GM13976 (cell line): Measurements from ENCODE around the gene ELMO1.

Experiments
- DNase-seq: peaks from one replicate; pipeline ENCODE4 v3.0.0; 2012; ENCODE audit warnings: low spot score
- in situ Hi-C: fragments of 300-500 bp; cut with MboI; formaldehyde crosslinking; loops from one replicate; pipeline ENCODE4 v1.12.0; 2022; ENCODE audit warnings: low sequenced_read_pairs, mixed read lengths, inconsistent platforms; ENCODE audit not compliant: unreplicated experiment
- TF ChIP-seq, protein P1 (sequence below): IDR thresholded peaks from 2 replicates; pipeline ENCODE4 v1.5.1; 2012; ENCODE audit warnings: borderline replicate concordance, mild to moderate bottlenecking; ENCODE audit not compliant: insufficient read depth; ENCODE audit errors: extremely low read depth, missing control alignments, control extremely low read depth

ELMO1 gene

GRCh38 chr7:37320848-37321468 lies 127.7 kb downstream of the ELMO1 start:
- no peak for DNase-seq
- TF ChIP-seq, protein P1, sequence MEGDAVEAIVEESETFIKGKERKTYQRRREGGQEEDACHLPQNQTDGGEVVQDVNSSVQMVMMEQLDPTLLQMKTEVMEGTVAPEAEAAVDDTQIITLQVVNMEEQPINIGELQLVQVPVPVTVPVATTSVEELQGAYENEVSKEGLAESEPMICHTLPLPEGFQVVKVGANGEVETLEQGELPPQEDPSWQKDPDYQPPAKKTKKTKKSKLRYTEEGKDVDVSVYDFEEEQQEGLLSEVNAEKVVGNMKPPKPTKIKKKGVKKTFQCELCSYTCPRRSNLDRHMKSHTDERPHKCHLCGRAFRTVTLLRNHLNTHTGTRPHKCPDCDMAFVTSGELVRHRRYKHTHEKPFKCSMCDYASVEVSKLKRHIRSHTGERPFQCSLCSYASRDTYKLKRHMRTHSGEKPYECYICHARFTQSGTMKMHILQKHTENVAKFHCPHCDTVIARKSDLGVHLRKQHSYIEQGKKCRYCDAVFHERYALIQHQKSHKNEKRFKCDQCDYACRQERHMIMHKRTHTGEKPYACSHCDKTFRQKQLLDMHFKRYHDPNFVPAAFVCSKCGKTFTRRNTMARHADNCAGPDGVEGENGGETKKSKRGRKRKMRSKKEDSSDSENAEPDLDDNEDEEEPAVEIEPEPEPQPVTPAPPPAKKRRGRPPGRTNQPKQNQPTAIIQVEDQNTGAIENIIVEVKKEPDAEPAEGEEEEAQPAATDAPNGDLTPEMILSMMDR, result no peak
- in situ Hi-C loops, result no loop called here

GRCh38 chr7:37320140-37320847 lies 128.4 kb downstream of the ELMO1 start:
- no peak for DNase-seq
- TF ChIP-seq, protein P1, result no peak
- in situ Hi-C loops, result no loop called here

- in situ Hi-C loops, result no loop called here
- TF ChIP-seq, protein P1, result no peak
- DNase-seq, result peak; percentile 42
Observed at GRCh38 chr7:37318541-37318940, 130.1 kb downstream of the ELMO1 start.

DNA sequence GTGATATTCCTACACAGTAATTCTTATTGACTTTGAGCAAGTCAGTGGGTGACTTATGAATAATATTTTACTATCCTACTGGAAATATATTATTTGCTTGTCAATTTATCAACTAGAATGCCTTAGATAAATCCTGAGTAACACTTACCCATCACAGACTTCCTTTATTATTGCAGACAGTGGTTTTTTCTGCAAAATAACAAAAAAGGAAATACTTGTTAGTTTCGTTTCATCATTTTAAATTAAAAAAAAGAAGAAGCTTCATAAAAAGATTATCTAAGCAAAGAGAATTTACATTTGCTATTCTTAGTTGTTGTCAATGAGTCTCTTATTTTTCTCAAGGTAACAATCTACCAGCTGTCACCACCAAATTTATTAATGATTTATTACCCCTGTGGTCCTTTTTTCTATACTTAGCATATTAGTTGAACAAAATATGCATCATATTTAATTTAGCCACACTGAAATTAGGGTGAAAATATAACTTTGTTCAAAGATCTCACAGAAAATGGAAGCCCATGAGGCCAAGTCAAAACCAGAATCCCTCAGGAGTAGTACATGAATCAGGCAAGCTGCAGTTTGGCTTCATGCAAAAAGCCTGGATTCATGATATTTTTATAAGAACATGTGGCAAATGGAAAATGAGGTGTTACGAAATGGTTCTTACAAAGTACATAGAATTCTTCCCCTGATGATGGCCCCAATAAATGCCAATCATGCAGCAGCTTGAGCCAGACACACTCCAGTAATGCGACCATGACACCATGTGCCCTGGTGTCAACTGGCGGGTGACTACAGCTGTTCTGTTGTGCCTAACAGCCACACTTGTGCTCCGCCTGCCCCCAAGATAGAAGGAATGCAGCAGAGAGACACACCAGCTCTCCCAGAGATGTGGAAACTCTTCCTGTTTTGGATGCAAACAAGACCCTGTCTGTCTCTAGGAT lies 132.6 kb downstream of the ELMO1 start:
- no peak for DNase-seq
- TF ChIP-seq, protein P1, result no peak
- in situ Hi-C loops, result no loop called here

- TF ChIP-seq, protein P1, result no peak
- in situ Hi-C loops, result no loop called here
- no peak for DNase-seq
Observed at GRCh38 chr7:37312608-37313007, 136.1 kb downstream of the ELMO1 start.

DNA sequence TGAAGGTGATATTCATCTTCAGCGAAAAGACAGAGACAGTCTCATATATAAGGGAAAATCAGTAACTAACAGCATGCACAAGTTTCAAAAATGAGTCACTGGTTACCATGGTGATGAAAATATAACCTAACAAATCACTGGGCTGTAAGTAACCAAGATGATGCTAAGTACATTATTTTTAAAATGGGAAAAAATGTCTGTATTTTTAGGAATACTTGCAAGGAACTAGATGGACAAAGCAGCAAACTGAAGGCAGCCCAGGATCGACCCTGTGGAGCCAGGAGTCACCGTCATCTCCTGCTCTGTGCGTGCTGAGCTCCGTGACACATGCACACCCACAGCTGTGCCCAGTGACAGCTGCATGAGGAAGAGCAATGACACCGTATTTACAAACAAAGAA lies 137.3 kb downstream of the ELMO1 start:
- in situ Hi-C loops, result no loop called here
- TF ChIP-seq, protein P1, result no peak
- no peak for DNase-seq
